ENCODE measurements around the gene TFAP2D. TPM values are rescaled to one million over a fixed set of nuclear protein-coding genes. Genes with fewer than 3 reads are reported as not detected.

TFAP2D gene
- total RNA-seq, 2 donors from 2014 or later, result not detected

DNA sequence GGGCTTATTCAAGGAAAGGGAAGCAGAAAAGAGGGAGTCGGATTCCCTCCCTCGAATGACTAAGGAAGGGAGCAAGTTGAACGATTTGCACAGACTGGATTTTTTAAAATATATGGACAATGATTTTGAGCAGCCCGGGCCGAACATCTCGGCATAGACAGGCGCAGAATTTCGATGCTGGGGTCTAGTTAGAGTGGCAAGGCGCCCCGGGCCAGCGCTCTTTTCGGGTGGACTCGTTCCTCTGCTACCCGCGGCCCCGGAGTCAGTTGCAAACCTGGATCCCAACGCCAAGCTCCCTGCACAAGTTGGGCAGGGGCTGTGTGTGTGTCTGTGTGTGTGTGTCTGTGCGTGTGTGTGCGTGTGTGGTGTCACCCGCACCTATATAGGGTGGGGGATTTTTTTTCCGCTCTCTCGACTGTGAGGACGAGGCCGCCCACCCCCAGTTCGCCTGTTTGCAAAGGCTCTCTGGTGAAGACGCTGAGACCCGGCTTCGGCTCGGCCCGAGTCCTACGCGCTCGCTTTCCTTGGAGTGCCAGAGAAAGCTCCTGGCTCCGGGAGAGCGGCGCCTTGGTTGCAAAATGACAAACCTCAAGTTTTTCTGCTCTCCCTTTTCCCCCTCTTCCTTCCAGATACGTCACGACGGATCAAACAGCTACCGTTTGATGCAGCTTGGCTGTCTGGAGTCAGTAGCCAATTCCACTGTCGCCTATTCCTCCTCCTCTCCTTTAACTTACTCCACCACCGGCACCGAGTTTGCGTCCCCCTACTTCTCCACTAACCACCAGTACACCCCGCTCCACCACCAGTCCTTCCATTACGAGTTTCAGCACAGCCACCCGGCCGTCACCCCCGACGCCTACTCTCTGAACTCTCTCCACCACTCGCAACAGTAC is 1.4 kb downstream of the TFAP2D start:
- DNase-seq (ENCODE audit: low spot score in 2 of 2) (no peak), ATAC-seq (no peak)
- Mint-ChIP-seq H3K36me3 (peaks cover 27 to 41% of the 10 kb centered on the region in 2 donors), H3K9me3 (peaks cover 12 to 24% of the 10 kb centered on the region in 2 donors), H3K27ac (peak overlapping the region in 1 of 2 donors; percentile 88)

DNA sequence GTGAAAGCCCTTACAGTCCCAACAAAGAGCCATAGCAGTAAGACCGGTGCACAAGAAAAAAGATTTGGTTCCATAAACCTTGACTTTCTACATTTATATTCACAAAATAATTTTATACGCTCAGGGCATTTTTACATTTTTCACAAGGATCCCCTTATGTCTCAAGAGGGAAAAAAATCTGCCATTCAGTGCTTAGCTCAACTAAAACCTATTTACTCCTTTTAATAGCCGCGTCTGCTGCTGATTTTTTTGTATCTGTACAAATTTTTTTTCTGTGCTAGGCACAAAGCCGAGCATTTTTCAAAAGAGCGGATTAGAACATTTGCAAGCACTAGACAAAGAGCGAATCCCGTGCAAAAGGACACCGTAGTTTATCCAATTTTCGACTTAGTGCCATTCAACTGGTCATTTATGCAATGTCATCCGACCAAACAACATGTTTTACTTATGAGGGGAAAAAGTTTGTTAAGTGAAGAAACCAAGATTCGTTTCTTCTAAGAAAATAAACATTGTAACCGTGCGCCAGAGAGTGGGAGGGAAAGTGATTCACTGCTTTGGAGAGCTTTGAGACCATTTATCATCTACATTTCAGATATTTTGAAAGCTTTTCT is 3.7 kb downstream of the TFAP2D start:
- Mint-ChIP-seq H3K36me3 (peaks cover 37 to 43% of the 10 kb centered on the region in 2 donors), H3K9me3 (peaks cover 22% of the 10 kb centered on the region in 2 donors), H3K27ac (no peak overlapping the region)
- ATAC-seq, result no peak
- no peak for DNase-seq (ENCODE audit: low spot score in 2 of 2)

DNA sequence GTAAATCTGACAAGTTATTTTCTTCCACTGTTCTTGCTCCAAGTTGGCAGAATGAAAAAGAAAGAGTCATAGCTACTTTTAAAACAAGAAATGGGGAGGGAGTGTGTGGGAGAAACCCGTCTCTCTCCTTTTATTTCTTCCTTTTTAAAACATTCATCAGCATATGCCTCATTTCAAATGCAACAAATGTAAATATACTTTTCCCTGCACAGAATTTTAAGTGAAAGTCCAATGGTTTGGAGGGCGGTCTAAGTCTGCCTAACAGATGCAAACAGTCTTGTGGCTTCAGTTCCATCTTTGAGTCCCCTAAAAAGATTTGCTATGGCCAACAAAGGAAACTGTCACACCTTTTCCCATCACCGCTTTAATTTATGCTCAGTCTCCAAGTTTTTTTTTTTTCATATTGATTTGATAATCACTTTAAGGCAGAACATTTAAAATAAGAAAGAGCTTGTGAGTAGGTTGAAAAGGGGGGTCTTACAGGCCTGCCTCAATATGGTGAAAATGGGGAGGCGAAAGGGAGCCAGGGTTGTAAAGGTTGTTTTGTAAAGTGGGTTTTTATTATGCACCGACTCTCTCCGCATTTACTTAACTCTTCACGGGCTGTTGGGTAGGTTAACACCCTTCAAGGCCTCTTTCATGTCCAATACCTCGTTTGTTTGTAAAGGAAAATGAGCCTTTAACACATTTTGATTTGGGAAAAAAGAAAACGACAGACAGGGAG is 4.6 kb downstream of the TFAP2D start:
- no peak for DNase-seq (ENCODE audit: low spot score in 2 of 2)
- no peak for ATAC-seq
- Mint-ChIP-seq H3K27ac (no peak overlapping the region), H3K9me3 (peaks cover 22 to 29% of the 10 kb centered on the region in 2 donors), H3K36me3 (peaks cover 42 to 43% of the 10 kb centered on the region in 2 donors)

DNA sequence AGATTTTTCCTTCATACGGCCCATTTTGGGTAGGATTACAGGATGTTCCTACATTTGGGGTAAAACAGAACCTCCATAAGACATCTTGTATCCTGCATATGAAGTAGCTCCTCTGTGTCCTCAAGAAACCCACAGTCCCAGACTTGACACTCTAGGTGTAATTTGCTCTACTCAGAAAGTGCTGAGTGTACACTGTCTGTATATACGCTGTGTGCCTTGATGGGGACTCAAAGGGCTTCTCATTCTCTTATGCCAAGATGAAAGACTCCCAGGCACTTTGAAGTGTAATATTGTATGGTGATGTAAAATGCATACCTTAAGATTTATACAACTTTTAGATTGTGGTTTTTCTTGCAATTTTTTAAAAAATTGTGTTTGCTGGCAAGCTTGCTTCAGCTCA is 5.2 kb downstream of the TFAP2D start:
- no peak overlapping the region for H3K27ac Mint-ChIP-seq
- no peak for DNase-seq (ENCODE audit: low spot score in 2 of 2)
- no peak for ATAC-seq
- H3K9me3 Mint-ChIP-seq, result peaks cover 22 to 29% of the 10 kb centered on the region in 2 donors
- peaks cover 44 to 45% of the 10 kb centered on the region in 2 donors for H3K36me3 Mint-ChIP-seq

- no peak for DNase-seq (ENCODE audit: low spot score in 2 of 2)
- H3K27ac Mint-ChIP-seq, result no peak overlapping the region
- peaks cover 36 to 44% of the 10 kb centered on the region in 2 donors for H3K36me3 Mint-ChIP-seq
- no peak for ATAC-seq
- H3K9me3 Mint-ChIP-seq, result peaks cover 15 to 35% of the 10 kb centered on the region in 2 donors
Observed at GRCh38 chr6:50720623-50721022, 7.3 kb downstream of the TFAP2D start.

DNA sequence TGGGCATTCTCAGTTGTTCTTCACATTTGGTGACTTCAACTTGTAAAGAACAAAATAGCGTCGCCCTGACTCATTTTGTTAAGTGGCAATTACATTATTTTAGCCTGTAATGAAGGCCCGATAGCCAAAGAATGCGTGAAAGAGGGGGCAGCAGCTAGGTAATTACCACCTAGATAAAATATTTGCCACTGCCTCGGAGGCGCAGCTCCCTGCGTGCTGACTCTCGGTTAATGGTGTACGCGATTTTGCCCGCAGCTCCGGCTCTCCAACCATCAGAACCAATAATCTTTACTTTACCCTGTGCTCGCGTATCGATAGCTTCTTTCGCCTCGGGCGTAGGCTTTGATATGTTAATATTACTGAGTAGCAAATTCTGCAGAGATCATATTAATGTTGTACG is 8.7 kb downstream of the TFAP2D start:
- no peak for ATAC-seq
- no peak for DNase-seq (ENCODE audit: low spot score in 2 of 2)
- H3K36me3 Mint-ChIP-seq, result peaks cover 29 to 36% of the 10 kb centered on the region in 2 donors
- H3K9me3 Mint-ChIP-seq, result peaks cover 20 to 35% of the 10 kb centered on the region in 2 donors
- H3K27ac Mint-ChIP-seq, result no peak overlapping the region

- peaks cover 20 to 35% of the 10 kb centered on the region in 2 donors for H3K9me3 Mint-ChIP-seq
- no peak for ATAC-seq
- no peak overlapping the region for H3K27ac Mint-ChIP-seq
- peaks cover 29 to 36% of the 10 kb centered on the region in 2 donors for H3K36me3 Mint-ChIP-seq
- no peak for DNase-seq (ENCODE audit: low spot score in 2 of 2)
Observed at GRCh38 chr6:50722829-50723554, 9.7 kb downstream of the TFAP2D start.

GRCh38 chr6:50724381-50725124 is 11.2 kb downstream of the TFAP2D start:
- Mint-ChIP-seq H3K9me3 (peaks cover 10 to 25% of the 10 kb centered on the region in 2 donors), H3K36me3 (peaks cover 29 to 31% of the 10 kb centered on the region in 2 donors), H3K27ac (peak overlapping the region in 1 of 2 donors; percentile 68)
- DNase-seq (ENCODE audit: low spot score in 2 of 2) (no peak), ATAC-seq (no peak)

DNA sequence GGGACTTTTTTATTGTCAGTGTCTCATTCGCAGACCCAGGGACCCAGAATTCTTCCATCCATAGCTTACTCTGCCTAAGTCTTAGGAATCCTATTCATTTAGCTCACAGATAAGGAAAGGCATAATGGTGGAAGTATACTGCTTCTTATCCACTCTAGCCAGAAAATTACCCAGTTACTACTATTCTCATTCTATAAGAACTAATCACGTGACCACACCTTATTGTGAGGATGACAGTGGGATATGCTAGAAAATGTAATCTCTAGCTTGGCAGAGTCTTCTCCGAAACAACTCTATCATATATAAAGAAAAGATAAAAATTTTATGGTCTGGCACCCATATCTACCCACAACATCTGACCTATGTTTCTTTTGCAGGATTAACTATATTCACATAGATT is 21.2 kb downstream of the TFAP2D start:
- no peak overlapping the region for H3K27ac Mint-ChIP-seq
- ATAC-seq, result no peak
- DNase-seq (ENCODE audit: low spot score in 2 of 2), result no peak
- peaks cover 0 to 3% of the 10 kb centered on the region in 2 donors for H3K9me3 Mint-ChIP-seq
- no peaks in the 10 kb centered on the region for H3K36me3 Mint-ChIP-seq

- DNase-seq (ENCODE audit: low spot score in 2 of 2) (no peak), ATAC-seq (no peak)
- Mint-ChIP-seq H3K36me3 (no peaks in the 10 kb centered on the region), H3K27ac (no peak overlapping the region), H3K9me3 (peaks cover 0 to 7% of the 10 kb centered on the region in 2 donors)
Observed at GRCh38 chr6:50742161-50742560, 28.8 kb downstream of the TFAP2D start.

DNA sequence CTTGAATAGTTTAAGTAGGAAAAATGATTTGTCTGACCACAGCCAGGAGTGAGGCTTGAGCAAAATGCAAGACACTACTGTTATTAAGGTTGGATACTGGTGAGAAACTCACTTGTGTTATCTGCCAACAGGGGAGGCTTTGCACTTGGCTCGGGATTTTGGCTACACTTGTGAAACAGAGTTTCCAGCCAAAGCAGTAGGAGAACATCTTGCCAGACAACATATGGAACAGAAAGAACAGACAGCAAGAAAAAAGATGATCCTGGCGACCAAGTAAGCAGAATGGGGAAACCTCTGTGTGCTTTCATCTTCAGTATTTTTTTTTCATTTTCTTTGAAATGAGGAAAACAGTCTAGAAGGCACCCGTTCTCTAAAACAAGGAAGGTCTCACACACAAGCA is 31.6 kb downstream of the TFAP2D start:
- no peak for DNase-seq (ENCODE audit: low spot score in 2 of 2)
- no peak for ATAC-seq
- H3K27ac Mint-ChIP-seq, result no peak overlapping the region
- peaks cover 0 to 7% of the 10 kb centered on the region in 2 donors for H3K9me3 Mint-ChIP-seq
- no peaks in the 10 kb centered on the region for H3K36me3 Mint-ChIP-seq

- ATAC-seq (no peak), DNase-seq (ENCODE audit: low spot score in 2 of 2) (no peak)
- Mint-ChIP-seq H3K9me3 (no peaks in the 10 kb centered on the region), H3K36me3 (no peaks in the 10 kb centered on the region), H3K27ac (no peak overlapping the region)
Observed at GRCh38 chr6:50762798-50763197, 49.5 kb downstream of the TFAP2D start.

- H3K9me3 Mint-ChIP-seq, result peaks cover 10 to 13% of the 10 kb centered on the region in 2 donors
- H3K27ac Mint-ChIP-seq, result no peak overlapping the region
- ATAC-seq, result no peak
- H3K36me3 Mint-ChIP-seq, result no peaks in the 10 kb centered on the region
- no peak for DNase-seq (ENCODE audit: low spot score in 2 of 2)
Observed at GRCh38 chr6:50778696-50779095, 65.4 kb downstream of the TFAP2D start.

DNA sequence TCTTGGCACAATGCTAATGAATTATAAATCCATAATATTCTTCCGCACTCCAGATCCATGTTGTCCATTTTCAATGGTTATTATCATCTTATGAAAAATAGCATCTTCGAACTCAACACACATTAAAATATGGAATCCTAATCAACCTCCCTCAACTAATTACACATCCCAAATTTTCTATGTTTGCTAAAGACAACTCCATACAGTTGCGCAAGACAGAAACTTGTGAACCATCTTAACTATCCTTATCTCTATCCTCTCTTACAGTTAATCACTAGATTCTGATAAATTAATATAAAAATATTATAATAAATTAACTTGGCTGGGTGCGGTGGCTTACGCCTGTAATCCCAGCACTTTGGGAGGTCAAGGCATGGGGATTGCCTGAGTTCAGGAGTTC is 67.1 kb downstream of the TFAP2D start:
- DNase-seq (ENCODE audit: low spot score in 2 of 2), result no peak
- Mint-ChIP-seq H3K27ac (no peak overlapping the region), H3K36me3 (no peaks in the 10 kb centered on the region), H3K9me3 (peaks cover 10 to 13% of the 10 kb centered on the region in 2 donors)
- ATAC-seq, result no peak

DNA sequence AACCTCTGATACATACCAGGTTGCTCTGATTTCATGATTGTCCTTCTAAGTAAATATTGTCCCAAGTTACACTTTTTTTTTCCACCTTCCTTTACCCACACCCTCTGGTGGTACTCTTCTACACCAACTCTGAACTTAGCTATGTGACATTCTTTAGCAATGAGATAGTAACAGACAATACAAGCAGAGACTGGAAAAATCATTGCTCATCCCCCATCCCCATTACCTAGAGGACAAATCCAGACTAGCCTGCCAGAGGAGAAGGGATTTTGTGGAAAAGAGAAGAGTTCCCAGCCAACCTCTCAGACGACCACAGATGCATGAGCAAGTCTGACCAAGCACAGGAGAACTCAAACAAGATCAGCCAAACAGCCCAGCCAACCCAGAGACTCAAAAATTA is 72.6 kb downstream of the TFAP2D start:
- ATAC-seq (no peak), DNase-seq (ENCODE audit: low spot score in 2 of 2) (no peak)
- Mint-ChIP-seq H3K36me3 (no peaks in the 10 kb centered on the region), H3K27ac (no peak overlapping the region), H3K9me3 (peaks cover 0 to 9% of the 10 kb centered on the region in 2 donors)

All from activated naive CD4-positive, alpha-beta T cell treated with anti-CD3 and anti-CD28 coated beads, Interleukin-2, amount 50 U/mL, for 72 hours (primary cell).